ENCODE measurements around the gene ZBTB16. TPM values are rescaled to one million over a fixed set of nuclear protein-coding genes. Genes with fewer than 3 reads are reported as not detected.

ZBTB16 gene
- total and polyA plus RNA-seq, 2 donors (not counting 3 experiments of a cell fraction or from before 2014, with no cell fraction given), result 9.8 to 20.3 TPM

DNA sequence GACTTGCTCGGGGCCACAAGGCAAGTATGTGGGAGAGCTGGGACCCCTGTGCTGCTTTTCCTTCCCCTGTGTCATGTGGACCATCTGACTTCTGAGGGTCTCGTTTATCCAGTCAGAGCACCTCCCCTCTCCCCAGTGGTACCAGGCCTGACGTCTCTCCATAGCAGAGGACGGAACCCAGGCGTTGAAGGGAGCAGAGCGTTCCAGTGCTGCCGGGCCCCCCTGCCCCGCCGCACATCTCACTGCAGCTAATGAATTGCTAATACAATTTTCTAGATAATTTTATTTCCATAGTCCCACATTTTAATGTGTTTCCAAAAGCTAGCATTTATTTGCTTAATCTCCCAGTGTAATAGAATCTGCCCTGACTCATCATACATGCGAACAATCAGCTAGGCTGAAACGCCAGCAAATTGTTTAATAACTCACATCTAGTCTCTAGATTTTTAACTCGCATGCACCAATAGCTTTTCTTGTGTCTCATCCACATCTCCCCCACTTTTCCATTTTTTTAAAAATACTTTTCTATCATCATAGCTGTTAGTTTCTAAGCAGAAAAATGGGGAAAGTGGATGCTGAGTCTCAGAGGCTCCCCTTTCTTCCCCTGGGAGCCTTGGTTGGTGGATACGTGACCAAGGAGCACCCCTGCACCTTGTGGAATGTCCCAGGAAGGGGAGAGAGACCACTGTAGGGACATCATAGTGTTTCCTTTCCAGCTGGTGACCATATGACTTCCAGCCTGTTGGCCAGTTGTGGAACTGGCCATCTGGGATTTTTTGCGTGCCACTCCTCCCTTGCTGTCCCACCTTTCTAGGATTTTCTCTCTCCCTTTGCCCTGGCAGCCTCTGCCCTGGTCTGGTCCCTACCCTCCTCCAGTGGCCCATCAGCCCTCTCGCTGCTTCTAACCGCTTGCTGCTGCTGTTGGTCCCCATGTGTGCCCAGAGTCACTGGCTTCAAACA is 178.1 kb downstream of the ZBTB16 start:
- no peaks in the 10 kb centered on the region for H3K9me1 ChIP-seq (replicated peaks; ENCODE audit: control insufficient read depth, extremely low read depth, insufficient read depth, low read length)
- no peak for FAIRE-seq
- intact Hi-C loops (cut with micrococcal nuclease), result no loop called here
- H2AFZ ChIP-seq (ENCODE audit: low read depth, low read length), result no peak overlapping the region
- H3K4me1 ChIP-seq (ENCODE audit: control insufficient read depth, extremely low read depth, insufficient read depth, low read length), result no peaks in the 10 kb centered on the region
- H4K20me1 ChIP-seq (replicated peaks; ENCODE audit: control insufficient read depth, extremely low read depth, insufficient read depth, low read length), result no peaks in the 10 kb centered on the region
- no peak for DNase-seq (ENCODE audit: low read depth, low spot score)
- peaks cover 0 to 2% of the 10 kb centered on the region in 2 experiments for H3K27me3 ChIP-seq (ENCODE audit: control insufficient read depth in 2 of 2, insufficient read depth in 2 of 2, low read length in 2 of 2)
- no peak overlapping the region for H3K4me3 ChIP-seq (replicated peaks in 1 of 3; ENCODE audit: insufficient read depth in 1 of 3, low read depth in 1 of 3, low read length in 3 of 3)
- H3K79me2 ChIP-seq (ENCODE audit: control insufficient read depth, insufficient read depth, low read length), result no peaks in the 10 kb centered on the region
- TF ChIP-seq GATA2 (IDR thresholded peaks at IDR 0.05; ENCODE audit: insufficient read depth, insufficient read length, low read depth, low read length) (no peak), FOS (IDR thresholded peaks at IDR 0.05; ENCODE audit: borderline replicate concordance, insufficient read depth, low read length) (no peak), JUN (IDR thresholded peaks at IDR 0.05; ENCODE audit: borderline replicate concordance, insufficient read depth, insufficient read length, low read depth) (no peak), EZH2 (IDR thresholded peaks at IDR 0.05; ENCODE audit: borderline replicate concordance, low read depth, low read length, severe bottlenecking) (no peak), POLR2AphosphoS5 (IDR thresholded peaks at IDR 0.05; ENCODE audit: insufficient read depth, low read depth, low read length) (no peak), MYC (IDR thresholded peaks at IDR 0.05; ENCODE audit: low read depth, low read length) (no peak), POLR2A (IDR thresholded peaks at IDR 0.05; ENCODE audit: low read depth, low read length) (no peak)
- TF ChIP-seq, protein P1, sequence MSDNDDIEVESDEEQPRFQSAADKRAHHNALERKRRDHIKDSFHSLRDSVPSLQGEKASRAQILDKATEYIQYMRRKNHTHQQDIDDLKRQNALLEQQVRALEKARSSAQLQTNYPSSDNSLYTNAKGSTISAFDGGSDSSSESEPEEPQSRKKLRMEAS (IDR thresholded peaks at IDR 0.05; ENCODE audit: insufficient read depth, insufficient read length), result no peak
- TF ChIP-seq, protein P2, sequence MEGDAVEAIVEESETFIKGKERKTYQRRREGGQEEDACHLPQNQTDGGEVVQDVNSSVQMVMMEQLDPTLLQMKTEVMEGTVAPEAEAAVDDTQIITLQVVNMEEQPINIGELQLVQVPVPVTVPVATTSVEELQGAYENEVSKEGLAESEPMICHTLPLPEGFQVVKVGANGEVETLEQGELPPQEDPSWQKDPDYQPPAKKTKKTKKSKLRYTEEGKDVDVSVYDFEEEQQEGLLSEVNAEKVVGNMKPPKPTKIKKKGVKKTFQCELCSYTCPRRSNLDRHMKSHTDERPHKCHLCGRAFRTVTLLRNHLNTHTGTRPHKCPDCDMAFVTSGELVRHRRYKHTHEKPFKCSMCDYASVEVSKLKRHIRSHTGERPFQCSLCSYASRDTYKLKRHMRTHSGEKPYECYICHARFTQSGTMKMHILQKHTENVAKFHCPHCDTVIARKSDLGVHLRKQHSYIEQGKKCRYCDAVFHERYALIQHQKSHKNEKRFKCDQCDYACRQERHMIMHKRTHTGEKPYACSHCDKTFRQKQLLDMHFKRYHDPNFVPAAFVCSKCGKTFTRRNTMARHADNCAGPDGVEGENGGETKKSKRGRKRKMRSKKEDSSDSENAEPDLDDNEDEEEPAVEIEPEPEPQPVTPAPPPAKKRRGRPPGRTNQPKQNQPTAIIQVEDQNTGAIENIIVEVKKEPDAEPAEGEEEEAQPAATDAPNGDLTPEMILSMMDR (IDR thresholded peaks at IDR 0.05; ENCODE audit: extremely low read depth in 1 of 2, insufficient read depth in 1 of 2, low read depth in 1 of 2, low read length in 2 of 2), result no peak
- dilution Hi-C loops (cut with MboI; ENCODE audit: extremely low pct_ligation_motif_present, low sequenced_read_pairs), result no loop called here
- POLR2A ChIA-PET, result no interaction called here
- H3K27ac ChIP-seq (ENCODE audit: insufficient read depth, low read depth, low read length), result no peak overlapping the region
- H3K9me3 ChIP-seq (replicated peaks; ENCODE audit: control insufficient read depth, insufficient read depth, low read length), result no peaks in the 10 kb centered on the region
- H3K36me3 ChIP-seq (ENCODE audit: control insufficient read depth in 2 of 2, extremely low read depth in 1 of 2, insufficient read depth in 2 of 2, low read length in 2 of 2), result peaks cover 0 to under 1% of the 10 kb centered on the region in 2 experiments
- H3K4me2 ChIP-seq (ENCODE audit: insufficient read depth, low read length), result no peak overlapping the region
- H3K9ac ChIP-seq (replicated peaks; ENCODE audit: extremely low read depth, insufficient read depth, low read length), result no peak overlapping the region
- CTCF ChIA-PET, result interaction anchor here (0.9 to 1.6 kb wide), 5 partner anchors 18 to 57 kb away, joined by 3 to 6 read pairs (median 4); no protein-coding TSS in a partner anchor
- BruUV-seq (replicated peaks), result no TSS peak

Data from endothelial cell of umbilical vein (primary cell).